Raji (cell line): ENCODE results near the gene OSBPL8.
A peak's percentile ranks its signal among the peaks of the same experiment; 100 is the strongest.

ENCODE experiments used
- POLR2A ChIP-seq: IDR thresholded peaks from 2 replicates; pipeline ENCODE4 v1.6.1; 2011; ENCODE audit warnings: low read depth, low read length, control low read depth; ENCODE audit not compliant: insufficient read depth

OSBPL8 gene

GRCh38 chr12:76384560-76384959, 175.0 kb downstream of the OSBPL8 start:
- no peak for TF ChIP-seq POLR2A

GRCh38 chr12:76383988-76384387, 175.6 kb downstream of the OSBPL8 start:
- no peak for TF ChIP-seq POLR2A

- no peak for TF ChIP-seq POLR2A
These were observed 180.3 kb downstream of the OSBPL8 start for GRCh38 chr12:76379261-76379660.

- TF ChIP-seq POLR2A: no peak
These were observed 183.6 kb downstream of the OSBPL8 start for GRCh38 chr12:76375939-76376338.

GRCh38 chr12:76375470-76375869, 184.1 kb downstream of the OSBPL8 start:
- no peak for TF ChIP-seq POLR2A

GRCh38 chr12:76374386-76375020, 185.1 kb downstream of the OSBPL8 start:
- TF ChIP-seq POLR2A: no peak

- no peak for TF ChIP-seq POLR2A
These were observed 191.3 kb downstream of the OSBPL8 start for GRCh38 chr12:76368230-76368629.

- TF ChIP-seq POLR2A: no peak
These were observed 193.4 kb downstream of the OSBPL8 start for GRCh38 chr12:76366163-76366562.

GRCh38 chr12:76360316-76360715, 199.3 kb downstream of the OSBPL8 start:
- no peak for TF ChIP-seq POLR2A

GRCh38 chr12:76356071-76356470, 203.5 kb downstream of the OSBPL8 start:
- no peak for TF ChIP-seq POLR2A

- TF ChIP-seq POLR2A: peak; percentile 86
These were observed 211.3 kb downstream of the OSBPL8 start, which contains the start of gene BBS10 for GRCh38 chr12:76348079-76348901. Gene BBS10, minus strand, starts transcription at chr12:76348415. Its CDS starts 57 bp downstream, at chr12:76348358.

GRCh38 chr12:76346798-76347420, 212.7 kb downstream of the OSBPL8 start:
- 0 out of 2 replicates have a peak, but pooled peaks have one; percentile 18 for TF ChIP-seq POLR2A

GRCh38 chr12:76346236-76346635, 213.3 kb downstream of the OSBPL8 start:
- TF ChIP-seq POLR2A: no peak

GRCh38 chr12:76345569-76345968, 214.0 kb downstream of the OSBPL8 start:
- TF ChIP-seq POLR2A: no peak

- TF ChIP-seq POLR2A: no peak
These were observed 218.0 kb downstream of the OSBPL8 start for GRCh38 chr12:76341436-76342030.
